HL-60 (cell line): ENCODE results near the gene DDIT3.

ENCODE experiments used
- DNase-seq, 2 experiments: peaks; one replicate each; pipeline ENCODE4 v3.0.0-alpha.2; 2010 to 2020; ENCODE audit warnings: low read depth in 1 of 2, low spot score in 1 of 2
- H3K27ac ChIP-seq: fragments of 250-450 bp; sonication (Bioruptor Pico); replicated peaks from 2 replicates; pipeline ENCODE4 v1.5.1; 2020; ENCODE audit warnings: mild to moderate bottlenecking, moderate library complexity
- H3K27me3 ChIP-seq: fragments of 250-450 bp; sonication (Bioruptor Pico); 2 replicates; pipeline ENCODE4 v1.5.1; 2021; ENCODE audit warnings: mild to moderate bottlenecking, moderate library complexity; ENCODE audit not compliant: insufficient read depth, poor library complexity, severe bottlenecking
- H3K4me3 ChIP-seq: replicated peaks from 2 replicates; pipeline ENCODE4 v1.5.1; 2011; ENCODE audit warnings: mild to moderate bottlenecking, control low read depth, low read length; ENCODE audit not compliant: insufficient read depth
- CTCF ChIP-seq: IDR thresholded peaks from one replicate; pipeline ENCODE4 v1.5.1; 2011; ENCODE audit warnings: low read length, control low read depth, inconsistent platforms; ENCODE audit not compliant: insufficient read depth
- GABPA ChIP-seq: IDR thresholded peaks from 2 replicates; pipeline ENCODE4 v1.6.1; 2012; ENCODE audit warnings: low read depth
- POLR2AphosphoS5 ChIP-seq: IDR thresholded peaks from 2 replicates; pipeline ENCODE4 v1.6.1; 2012; ENCODE audit warnings: low read depth
- REST ChIP-seq: IDR thresholded peaks from 2 replicates; pipeline ENCODE4 v1.6.1; 2012; ENCODE audit warnings: low read depth; ENCODE audit not compliant: insufficient replicate concordance
- SPI1 ChIP-seq: IDR thresholded peaks from 2 replicates; pipeline ENCODE4 v1.6.1; 2012; ENCODE audit warnings: low read depth, mild to moderate bottlenecking, borderline replicate concordance

DDIT3 gene

GRCh38 chr12:57485695-57486094 is 34.6 kb downstream of the DDIT3 start:
- H3K27ac ChIP-seq, result no peak overlapping the region
- TF ChIP-seq POLR2AphosphoS5 (no peak), REST (no peak), CTCF (no peak), SPI1 (no peak), GABPA (no peak)

GRCh38 chr12:57483466-57483865 is 36.8 kb downstream of the DDIT3 start:
- DNase-seq, result no peak
- H3K27ac ChIP-seq, result no peak overlapping the region
- H3K4me3 ChIP-seq, result no peak overlapping the region
- TF ChIP-seq REST (no peak), SPI1 (no peak), CTCF (no peak), POLR2AphosphoS5 (no peak), GABPA (no peak)
- H3K27me3 ChIP-seq, result no peaks in the 10 kb centered on the region

More at GRCh38 chr12:57485695-57486094, 34.6 kb downstream of the DDIT3 start:
- Histone ChIP-seq H3K27me3 (no peaks in the 10 kb centered on the region), H3K4me3 (no peak overlapping the region)
- no peak for DNase-seq

DNA sequence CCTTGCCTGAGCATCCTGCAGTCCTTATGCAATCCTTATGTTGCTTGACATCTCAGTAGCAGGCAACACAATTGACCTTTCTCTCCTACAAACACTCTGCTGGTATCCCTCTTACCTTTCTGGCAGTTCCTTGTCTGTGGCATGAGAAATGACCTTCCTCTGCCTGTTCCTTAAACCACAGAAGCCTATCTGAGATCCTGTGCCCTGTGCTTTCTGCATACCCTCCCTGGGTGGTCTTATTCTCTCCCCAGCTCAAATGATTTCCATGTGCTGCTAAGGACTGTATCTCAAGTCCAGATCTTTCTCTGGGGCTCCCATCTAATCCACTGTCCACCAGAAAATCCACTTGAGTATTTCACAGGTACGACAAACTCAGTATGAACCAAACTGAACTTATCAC is 38.6 kb downstream of the DDIT3 start:
- DNase-seq, result no peak
- Histone ChIP-seq H3K27ac (no peak overlapping the region), H3K4me3 (no peak overlapping the region), H3K27me3 (no peaks in the 10 kb centered on the region)
- no peak for TF ChIP-seq REST
- TF ChIP-seq CTCF, result no peak
- no peak for TF ChIP-seq GABPA
- TF ChIP-seq POLR2AphosphoS5, result no peak
- TF ChIP-seq SPI1, result no peak
